Neural progenitor cell (in vitro differentiated cells): Measurements from ENCODE around the gene APH1B. TPM values are rescaled to one million over a fixed set of nuclear protein-coding genes. Genes with fewer than 3 reads are reported as not detected.

Source experiments
- DNase-seq: peaks from one replicate; pipeline ENCODE4 v3.0.0-alpha.2; 2016; ENCODE audit warnings: low spot score
- H2AFZ ChIP-seq: fragments of 200-600 bp; sonication (generic); replicated peaks from 2 replicates; pipeline ENCODE4 v1.6.1; 2016; ENCODE audit warnings: antibody characterized with exemption
- H3F3A ChIP-seq: fragments of 200-600 bp; sonication (generic); 2 replicates; pipeline ENCODE4 v1.6.1; 2016; ENCODE audit warnings: antibody characterized with exemption, low read depth
- H3K27ac ChIP-seq: fragments of 200-600 bp; sonication (generic); 2 replicates; pipeline ENCODE4 v1.5.1; 2016; ENCODE audit warnings: mild to moderate bottlenecking
- H3K27me3 ChIP-seq: fragments of 200-600 bp; sonication (generic); 2 replicates; pipeline ENCODE4 v1.6.1; 2016; ENCODE audit warnings: mild to moderate bottlenecking, moderate library complexity
- H3K36me3 ChIP-seq: fragments of 200-600 bp; sonication (generic); 2 replicates; pipeline ENCODE4 v1.5.1; 2016
- H3K4me1 ChIP-seq: fragments of 200-600 bp; sonication (generic); 2 replicates; pipeline ENCODE4 v1.6.1; 2016; ENCODE audit warnings: mixed run types
- H3K4me2 ChIP-seq: fragments of 200-600 bp; sonication (generic); 2 replicates; pipeline ENCODE4 v1.6.1; 2016
- H3K4me3 ChIP-seq: fragments of 200-600 bp; sonication (generic); 2 replicates; pipeline ENCODE4 v1.5.1; 2016
- H3K79me2 ChIP-seq: fragments of 200-600 bp; sonication (generic); 2 replicates; pipeline ENCODE4 v1.6.1; 2016; ENCODE audit warnings: low read depth
- H3K9ac ChIP-seq: fragments of 200-600 bp; sonication (generic); 2 replicates; pipeline ENCODE4 v1.6.1; 2016
- H3K9me3 ChIP-seq: fragments of 200-600 bp; sonication (generic); 2 replicates; pipeline ENCODE4 v1.5.1; 2016; ENCODE audit warnings: low read depth
- H4K20me1 ChIP-seq: fragments of 200-600 bp; sonication (generic); 2 replicates; pipeline ENCODE4 v1.6.1; 2016; ENCODE audit warnings: low read depth
- H3K27ac Mint-ChIP-seq: 3 replicates; pipeline ENCODE4 v1.8.0; 2021; ENCODE audit warnings: mixed read lengths
- H3K27me3 Mint-ChIP-seq: 2 replicates; pipeline ENCODE4 v1.8.0; 2022; ENCODE audit warnings: low read depth, mild to moderate bottlenecking, inconsistent platforms, moderate library complexity, mixed read lengths; ENCODE audit not compliant: insufficient read depth
- H3K36me3 Mint-ChIP-seq: 3 replicates; pipeline ENCODE4 v1.8.0; 2021; ENCODE audit warnings: mixed read lengths
- H3K4me1 Mint-ChIP-seq: 3 replicates; pipeline ENCODE4 v1.8.0; 2021; ENCODE audit warnings: mixed read lengths
- H3K4me3 Mint-ChIP-seq: 3 replicates; pipeline ENCODE4 v1.8.0; 2021; ENCODE audit warnings: mild to moderate bottlenecking, moderate library complexity, mixed read lengths
- H3K9me3 Mint-ChIP-seq: 3 replicates; pipeline ENCODE4 v1.8.0; 2020; ENCODE audit warnings: mixed read lengths
- EZH2 ChIP-seq: fragments of 200-600 bp; sonication (generic); IDR thresholded peaks from 2 replicates; pipeline ENCODE4 v1.6.1; 2017; ENCODE audit warnings: antibody characterized with exemption, mild to moderate bottlenecking, moderate library complexity
- EZH2phosphoT487 ChIP-seq: fragments of 200-600 bp; sonication (generic); IDR thresholded peaks from 2 replicates; pipeline ENCODE4 v1.6.1; 2017; ENCODE audit warnings: antibody characterized with exemption
- total RNA-seq: library from RNA; depleted of rRNA; stranded (reverse); fragments of >200 nt; gene quantifications from 2 replicates; pipeline ENCODE4 v1.2.3, GENCODE V29; 2015; ENCODE audit warnings: low replicate concordance
- TF ChIP-seq, protein P1 (sequence below): fragments of 200-600 bp; sonication (generic); IDR thresholded peaks from 2 replicates; pipeline ENCODE4 v1.5.1; 2017; ENCODE audit warnings: antibody characterized with exemption, mild to moderate bottlenecking

APH1B gene
- total RNA-seq, 1 donor from 2014 or later, result 4.0 TPM

DNA sequence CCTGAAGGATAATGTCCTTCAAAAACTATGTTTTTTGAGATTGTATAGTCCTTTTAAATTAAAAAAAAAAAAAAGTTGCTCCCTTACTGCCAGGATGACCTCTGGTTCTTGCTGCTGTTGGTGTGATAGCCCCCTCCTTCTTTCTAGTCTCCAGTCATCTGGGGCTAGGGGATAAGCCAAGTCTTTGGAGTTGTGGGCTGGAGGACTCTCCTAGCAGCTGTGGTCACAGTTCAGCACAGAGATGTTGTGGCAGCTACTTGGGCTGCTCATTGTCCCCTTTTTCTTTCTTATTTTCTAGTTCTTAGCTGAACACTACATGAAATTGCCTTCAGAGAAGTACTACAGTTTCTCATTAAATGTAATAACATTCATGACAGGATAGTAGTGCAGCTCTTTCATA is 39.2 kb upstream of the APH1B start:
- Mint-ChIP-seq H3K27me3 (no peaks in the 10 kb centered on the region), H3K4me1 (peaks cover 21% of the 10 kb centered on the region), H3K27ac (no peak overlapping the region), H3K36me3 (peaks cover 31% of the 10 kb centered on the region), H3K4me3 (no peak overlapping the region), H3K9me3 (peaks cover 28% of the 10 kb centered on the region)
- peaks cover 8% of the 10 kb centered on the region for H4K20me1 ChIP-seq
- TF ChIP-seq, protein P1, sequence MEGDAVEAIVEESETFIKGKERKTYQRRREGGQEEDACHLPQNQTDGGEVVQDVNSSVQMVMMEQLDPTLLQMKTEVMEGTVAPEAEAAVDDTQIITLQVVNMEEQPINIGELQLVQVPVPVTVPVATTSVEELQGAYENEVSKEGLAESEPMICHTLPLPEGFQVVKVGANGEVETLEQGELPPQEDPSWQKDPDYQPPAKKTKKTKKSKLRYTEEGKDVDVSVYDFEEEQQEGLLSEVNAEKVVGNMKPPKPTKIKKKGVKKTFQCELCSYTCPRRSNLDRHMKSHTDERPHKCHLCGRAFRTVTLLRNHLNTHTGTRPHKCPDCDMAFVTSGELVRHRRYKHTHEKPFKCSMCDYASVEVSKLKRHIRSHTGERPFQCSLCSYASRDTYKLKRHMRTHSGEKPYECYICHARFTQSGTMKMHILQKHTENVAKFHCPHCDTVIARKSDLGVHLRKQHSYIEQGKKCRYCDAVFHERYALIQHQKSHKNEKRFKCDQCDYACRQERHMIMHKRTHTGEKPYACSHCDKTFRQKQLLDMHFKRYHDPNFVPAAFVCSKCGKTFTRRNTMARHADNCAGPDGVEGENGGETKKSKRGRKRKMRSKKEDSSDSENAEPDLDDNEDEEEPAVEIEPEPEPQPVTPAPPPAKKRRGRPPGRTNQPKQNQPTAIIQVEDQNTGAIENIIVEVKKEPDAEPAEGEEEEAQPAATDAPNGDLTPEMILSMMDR, result no peak
- TF ChIP-seq EZH2 (no peak), EZH2phosphoT487 (no peak)
- H3K9me3 ChIP-seq, result peaks cover under 1% of the 10 kb centered on the region
- H3F3A ChIP-seq, result peaks cover 7% of the 10 kb centered on the region
- H3K4me2 ChIP-seq, result no peak overlapping the region
- H3K4me1 ChIP-seq, result no peaks in the 10 kb centered on the region
- H3K36me3 ChIP-seq, result no peaks in the 10 kb centered on the region
- H3K9ac ChIP-seq, result no peak overlapping the region
- no peaks in the 10 kb centered on the region for H3K27me3 ChIP-seq
- H3K79me2 ChIP-seq, result peaks cover 71% of the 10 kb centered on the region
- no peak overlapping the region for H3K27ac ChIP-seq
- DNase-seq, result no peak
- H2AFZ ChIP-seq, result no peak overlapping the region
- H3K4me3 ChIP-seq, result no peak overlapping the region

DNA sequence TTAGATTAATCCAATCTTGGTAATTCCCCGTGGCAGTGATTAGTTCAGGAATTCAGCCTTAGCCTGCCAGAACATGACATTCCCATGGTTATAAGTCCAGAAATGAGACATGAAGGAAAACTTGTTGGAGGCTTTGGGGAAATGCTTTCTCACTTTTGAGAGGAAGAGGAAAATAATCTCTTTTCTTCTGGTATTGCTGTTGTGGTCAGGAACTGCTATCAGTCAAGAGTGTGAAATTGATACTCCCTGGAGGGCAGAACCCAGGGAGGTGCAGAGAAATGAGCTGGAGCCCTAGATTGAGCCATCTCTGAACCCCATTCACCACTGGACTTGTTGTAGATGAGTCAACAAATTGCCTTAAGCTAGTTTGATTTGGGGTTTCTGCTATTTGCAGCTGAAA is 38.6 kb upstream of the APH1B start:
- Histone ChIP-seq H3K9ac (no peak overlapping the region), H3K4me1 (no peaks in the 10 kb centered on the region), H4K20me1 (peaks cover 3% of the 10 kb centered on the region), H3K4me3 (no peak overlapping the region), H3F3A (peaks cover 5% of the 10 kb centered on the region), H2AFZ (no peak overlapping the region), H3K36me3 (no peaks in the 10 kb centered on the region), H3K79me2 (peaks cover 65% of the 10 kb centered on the region), H3K9me3 (peaks cover 5% of the 10 kb centered on the region), H3K27me3 (no peaks in the 10 kb centered on the region), H3K27ac (no peak overlapping the region), H3K4me2 (no peak overlapping the region)
- Mint-ChIP-seq H3K4me3 (peak overlapping the region; percentile 25), H3K36me3 (peaks cover 36% of the 10 kb centered on the region), H3K27me3 (no peaks in the 10 kb centered on the region), H3K27ac (peak overlapping the region; percentile 35), H3K9me3 (peaks cover 35% of the 10 kb centered on the region), H3K4me1 (peaks cover 15% of the 10 kb centered on the region)
- DNase-seq, result no peak
- TF ChIP-seq EZH2, result no peak
- no peak for TF ChIP-seq EZH2phosphoT487
- TF ChIP-seq, protein P1, result no peak

DNA sequence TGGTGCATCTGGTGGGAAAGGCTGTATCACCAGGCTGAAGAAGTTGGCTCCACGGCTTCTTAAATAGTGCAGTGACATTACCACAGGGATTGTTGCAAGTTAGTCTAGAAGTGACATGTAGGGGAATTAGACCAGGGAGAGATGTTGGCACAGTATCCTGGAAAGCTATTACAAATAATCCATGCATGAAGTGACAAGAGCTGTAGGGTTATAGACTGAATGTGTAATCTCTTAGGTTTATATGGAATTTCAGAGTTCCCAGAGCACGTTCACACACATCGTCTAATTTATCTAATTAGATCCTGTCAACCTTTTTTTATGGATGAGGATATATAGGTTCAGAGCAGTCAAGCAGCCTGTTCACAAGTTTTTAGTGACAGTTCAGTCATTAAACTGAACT is 37.3 kb upstream of the APH1B start:
- H3K27me3 ChIP-seq, result no peaks in the 10 kb centered on the region
- H2AFZ ChIP-seq, result no peak overlapping the region
- no peak overlapping the region for H3K4me3 Mint-ChIP-seq
- no peak overlapping the region for H3K27ac Mint-ChIP-seq
- H3K9me3 Mint-ChIP-seq, result peaks cover 44% of the 10 kb centered on the region
- no peak for DNase-seq
- no peak overlapping the region for H3K9ac ChIP-seq
- no peak overlapping the region for H3K4me3 ChIP-seq
- peaks cover 10% of the 10 kb centered on the region for H3K4me1 Mint-ChIP-seq
- H4K20me1 ChIP-seq, result no peaks in the 10 kb centered on the region
- H3K27ac ChIP-seq, result no peak overlapping the region
- H3K4me2 ChIP-seq, result no peak overlapping the region
- no peaks in the 10 kb centered on the region for H3F3A ChIP-seq
- H3K27me3 Mint-ChIP-seq, result no peaks in the 10 kb centered on the region
- TF ChIP-seq EZH2 (no peak), EZH2phosphoT487 (no peak)
- TF ChIP-seq, protein P1, result no peak
- H3K36me3 ChIP-seq, result no peaks in the 10 kb centered on the region
- peaks cover 43% of the 10 kb centered on the region for H3K36me3 Mint-ChIP-seq
- H3K9me3 ChIP-seq, result peaks cover 5% of the 10 kb centered on the region
- H3K79me2 ChIP-seq, result peaks cover 65% of the 10 kb centered on the region
- H3K4me1 ChIP-seq, result peaks cover 6% of the 10 kb centered on the region
